Measurements from ENCODE around the gene STRN4. TPM values are rescaled to one million over a fixed set of nuclear protein-coding genes. Genes with fewer than 3 reads are reported as not detected.

Gene STRN4
- total and polyA plus RNA-seq, 9 of the 15 experiments (the other 6 are each of a cell fraction or from before 2014, with no cell fraction given): 0.62 to 83.7 (median 36.9) TPM

- Histone ChIP-seq H4K20me1 (replicated peaks; ENCODE audit: control insufficient read depth, insufficient read depth, low read length) (peaks cover 7% of the 10 kb centered on the region; the same call in 1 of the 2 replicates), H3K36me3 (ENCODE audit: control insufficient read depth, insufficient read depth, low read length) (peaks cover 65% of the 10 kb centered on the region; the same call in 2 of the 3 replicates), H3K9me3 (replicated peaks; ENCODE audit: control insufficient read depth, insufficient read depth, low read depth, low read length) (no peaks in the 10 kb centered on the region), H3K9me1 (ENCODE audit: control insufficient read depth, insufficient read depth, low read length) (no peaks in the 10 kb centered on the region), H2AFZ (ENCODE audit: low read depth, low read length) (no peak overlapping the region), H3K4me2 (ENCODE audit: insufficient read depth, low read length) (no peak overlapping the region), H3K9ac (ENCODE audit: insufficient read depth in 1 of 2, low read depth in 2 of 2, low read length in 2 of 2) (peak overlapping the region in 1 of 2 experiments; percentile 32; a peak in 1 of 4 replicates), H3K4me1 (replicated peaks in 1 of 2; ENCODE audit: control insufficient read depth in 2 of 2, insufficient read depth in 2 of 2, low read length in 2 of 2) (peaks cover 18 to 67% of the 10 kb centered on the region in 2 experiments), H3K79me2 (ENCODE audit: control insufficient read depth, insufficient read depth, low read length) (peaks cover 19% of the 10 kb centered on the region), H3K4me3 (no peak overlapping the region), H3K27ac (ENCODE audit: extremely low read depth, low read depth, low read length) (no peak overlapping the region), H3K27me3 (ENCODE audit: control insufficient read depth in 2 of 2, insufficient read depth in 2 of 2, low read length in 2 of 2) (no peaks in the 10 kb centered on the region)
- FAIRE-seq: no peak
- ATAC-seq: no peak
- ChIA-PET CTCF (ENCODE audit: low intra/inter-chr PET ratio) (no interaction called here), POLR2A (no interaction called here)
- 81% methylated on average over 18 of the region's 25 CpGs for WGBS (ENCODE audit: insufficient coverage, low coverage, missing lambda C conversion rate)
- DNase-seq (ENCODE audit: extremely low read depth in 1 of 4, low spot score in 3 of 4): no peak
- TF ChIP-seq ZBTB33 (CRISPR knock-in tag; IDR thresholded peaks at IDR 0.05) (peak; percentile 73), ZNF121 (CRISPR knock-in tag; conservative IDR thresholded peaks at IDR 0.05) (no peak), CEBPB (tag; IDR thresholded peaks at IDR 0.05) (peak; percentile 53), MED1 (CRISPR knock-in tag; IDR thresholded peaks at IDR 0.05; ENCODE audit: borderline replicate concordance) (no peak)
- in situ Hi-C loops (cut with MboI) (no loop called here), intact Hi-C loops (cut with micrococcal nuclease) (no loop called here)
- no TSS peak for BruUV-seq (replicated peaks)
These were observed 26.4 kb downstream of the STRN4 start for GRCh38 chr19:46719629-46720502.
